HG03095 (cell line): ENCODE results near the gene TLDC2.
"Not testable (repeated sequence)": the region's sequence is repeated elsewhere in the genome, so short reads cannot be mapped to it uniquely, and the experiment has no call there.

ENCODE experiments used
- ATAC-seq: cut with Tn5 transposase; IDR thresholded peaks from one replicate; pipeline ENCODE4 v1.9.1; 2021; ENCODE audit warnings: moderate library complexity; ENCODE audit not compliant: unreplicated experiment

TLDC2 gene

GRCh38 chr20:36866681-36867495, 9.1 kb upstream of the TLDC2 start:
- no peak for ATAC-seq

DNA sequence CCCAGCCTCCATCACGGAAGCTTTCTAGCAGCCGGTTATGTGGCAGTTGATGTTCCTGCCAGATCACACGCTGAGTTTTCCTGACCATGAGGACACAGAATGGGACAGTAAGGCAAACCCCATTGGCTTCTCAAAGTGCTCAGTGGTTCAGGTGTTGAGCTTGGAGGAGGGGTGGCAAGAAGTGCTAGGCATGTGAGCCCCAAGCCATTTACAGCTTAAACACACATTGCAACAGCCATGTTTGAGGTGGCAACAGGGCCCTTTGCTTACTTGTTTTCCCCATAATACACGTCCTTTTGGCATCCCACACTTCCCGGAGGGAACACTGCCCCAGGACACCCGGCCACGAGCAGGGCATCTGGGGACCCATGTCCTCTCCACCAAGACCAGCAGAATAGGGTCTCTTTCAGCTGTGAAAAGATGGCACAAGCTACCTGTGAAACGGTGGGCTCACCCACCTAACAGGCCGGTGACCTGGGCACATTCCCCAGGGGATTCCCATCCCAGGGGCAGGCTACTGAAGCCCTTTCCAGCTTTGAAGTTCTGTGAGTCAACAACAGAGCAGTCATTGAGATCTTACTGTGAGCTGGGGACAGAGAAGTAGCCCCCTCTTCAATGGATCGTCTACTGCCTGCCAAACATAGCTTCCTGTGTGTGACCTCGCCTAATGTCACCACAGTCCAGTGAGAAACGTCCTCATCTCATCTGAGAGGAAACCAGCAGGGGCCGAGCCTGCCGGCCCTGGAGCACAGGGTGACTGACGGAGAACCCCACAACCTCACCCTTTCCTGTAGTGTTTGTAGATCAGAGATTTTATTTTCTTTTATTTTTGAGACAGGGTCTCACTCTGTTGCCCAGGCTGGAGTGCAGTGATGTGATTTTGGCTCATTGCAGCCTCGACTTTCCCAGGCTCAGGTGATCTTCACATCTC, 4.0 kb upstream of the TLDC2 start:
- ATAC-seq = no peak

- ATAC-seq = no peak
Measured at GRCh38 chr20:36872852-36873251, 3.1 kb upstream of the TLDC2 start.

- no peak for ATAC-seq
Measured at GRCh38 chr20:36873498-36874189, 2.3 kb upstream of the TLDC2 start.

- not testable (repeated sequence) for ATAC-seq
Measured at GRCh38 chr20:36875093-36875492, 845 bp upstream of the TLDC2 start.

DNA sequence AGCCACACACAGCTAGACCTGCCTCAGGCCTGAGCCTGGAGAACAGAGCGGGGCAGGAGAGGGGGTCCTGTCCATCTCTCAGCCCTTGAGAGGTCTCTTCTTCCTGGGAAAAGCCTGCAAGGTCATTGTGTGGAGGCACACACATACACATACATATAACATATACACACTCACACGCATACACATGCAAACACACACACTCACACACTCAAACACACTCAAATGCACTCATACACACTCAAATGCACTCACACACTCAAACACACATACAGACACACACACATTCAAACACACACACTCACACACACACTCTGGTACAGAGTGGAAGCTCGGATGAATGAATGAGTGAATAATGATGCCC, 515 bp downstream of the TLDC2 start:
- ATAC-seq = no peak

DNA sequence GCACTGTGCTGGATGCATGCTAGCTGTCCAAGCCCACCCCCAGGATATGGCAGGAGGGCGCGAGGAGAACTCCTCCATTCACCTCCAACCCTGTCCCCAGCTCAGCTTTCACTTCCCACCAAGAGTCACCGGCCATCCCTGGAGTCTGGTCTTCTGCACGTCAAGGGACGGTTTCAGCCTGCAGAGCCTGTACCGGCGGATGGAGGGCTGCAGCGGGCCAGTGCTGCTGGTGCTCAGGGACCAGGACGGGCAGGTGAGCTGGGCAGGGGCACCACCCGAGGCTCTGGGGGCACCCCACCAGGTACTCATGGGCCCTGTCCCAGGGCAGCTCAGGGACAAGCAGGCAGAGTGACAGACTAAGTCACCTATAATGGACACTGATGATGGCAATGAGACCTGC, 3.0 kb downstream of the TLDC2 start:
- ATAC-seq = no peak

DNA sequence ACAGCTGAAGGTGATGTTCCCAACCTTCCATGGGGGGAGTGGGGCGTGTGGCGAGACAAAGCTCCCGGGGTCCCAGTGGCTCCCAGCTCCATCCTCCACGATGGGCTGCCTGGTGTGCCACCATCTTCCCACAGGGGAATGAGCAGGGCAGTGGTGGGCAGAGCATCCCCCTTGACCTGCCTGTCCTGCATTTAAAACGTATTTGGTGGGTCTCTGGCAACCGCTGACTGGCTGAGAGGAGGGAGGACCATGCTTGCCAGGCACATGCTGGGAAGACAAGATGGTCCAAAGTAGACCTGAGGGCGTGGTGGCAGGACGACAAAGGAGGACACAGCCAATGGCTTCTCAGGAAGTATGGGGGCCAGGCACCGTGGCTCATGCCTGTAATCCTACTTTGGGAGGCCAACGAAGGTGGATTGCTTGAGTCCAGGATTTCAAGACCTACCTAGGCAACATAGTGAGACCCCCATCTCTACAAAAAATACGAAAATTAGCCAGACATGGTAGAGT, 4.9 kb downstream of the TLDC2 start:
- ATAC-seq = no peak

- ATAC-seq = no peak
Measured at GRCh38 chr20:36881331-36881730, 5.4 kb downstream of the TLDC2 start.

- no peak for ATAC-seq
Measured at GRCh38 chr20:36881888-36882287, 6.0 kb downstream of the TLDC2 start.

DNA sequence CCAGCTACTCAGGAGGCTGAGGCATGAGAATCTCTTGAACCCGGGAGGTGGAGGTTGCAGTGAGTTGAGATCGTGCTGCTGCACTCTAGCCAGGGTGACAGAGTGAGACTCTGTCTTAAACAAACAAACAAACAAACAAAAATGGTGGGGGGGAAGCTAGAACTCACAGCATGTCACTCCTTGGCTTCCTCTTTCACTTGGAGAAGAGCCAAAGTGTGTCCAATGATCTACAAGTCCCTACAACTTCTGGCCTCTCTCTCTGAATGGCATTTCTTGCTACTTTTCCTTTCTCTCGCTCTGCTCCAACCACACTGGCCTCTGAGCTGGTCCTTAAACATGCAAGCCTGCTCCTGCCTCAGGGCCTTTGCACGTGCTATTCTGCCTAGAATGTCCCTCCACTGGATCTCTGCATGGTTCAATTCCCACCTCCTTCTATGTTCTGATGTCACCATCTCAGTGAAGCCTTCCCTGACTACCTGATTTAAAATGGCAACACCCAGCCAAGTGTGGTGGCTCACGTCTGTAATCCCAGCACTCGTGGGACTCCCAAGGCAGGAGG, 8.1 kb downstream of the TLDC2 start:
- no peak for ATAC-seq

DNA sequence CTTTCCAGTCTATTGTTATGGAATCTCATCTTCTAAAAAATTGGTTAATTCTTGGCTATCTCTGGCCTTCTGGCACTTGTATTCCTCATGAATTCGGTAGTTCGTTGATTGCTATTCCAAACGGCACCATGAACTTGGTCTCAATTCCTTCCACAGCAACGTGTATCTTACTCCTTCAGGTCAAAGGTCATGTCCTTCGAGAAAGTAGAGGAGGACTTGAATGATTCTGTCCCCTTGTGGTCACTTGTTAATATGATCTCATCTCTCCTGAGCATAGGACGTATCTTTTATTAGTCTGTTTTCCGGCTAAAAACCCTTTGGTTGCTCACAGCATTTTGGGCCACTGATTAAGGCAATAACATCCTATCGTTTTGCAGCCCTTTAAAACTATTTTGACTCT, 9.4 kb downstream of the TLDC2 start:
- no peak for ATAC-seq

- peak; percentile 53 for ATAC-seq
Measured at GRCh38 chr20:36886859-36887751, 11.2 kb downstream of the TLDC2 start.

- no peak for ATAC-seq
Measured at GRCh38 chr20:36887752-36888090, 11.8 kb downstream of the TLDC2 start.

- no peak for ATAC-seq
Measured at GRCh38 chr20:36888880-36889516, 13.1 kb downstream of the TLDC2 start.

- no peak for ATAC-seq
Measured at GRCh38 chr20:36890586-36890985, 14.6 kb downstream of the TLDC2 start.

- no peak for ATAC-seq
Measured at GRCh38 chr20:36891211-36891610, 15.3 kb downstream of the TLDC2 start.

- ATAC-seq = no peak
Measured at GRCh38 chr20:36893801-36894200, 17.9 kb downstream of the TLDC2 start.

DNA sequence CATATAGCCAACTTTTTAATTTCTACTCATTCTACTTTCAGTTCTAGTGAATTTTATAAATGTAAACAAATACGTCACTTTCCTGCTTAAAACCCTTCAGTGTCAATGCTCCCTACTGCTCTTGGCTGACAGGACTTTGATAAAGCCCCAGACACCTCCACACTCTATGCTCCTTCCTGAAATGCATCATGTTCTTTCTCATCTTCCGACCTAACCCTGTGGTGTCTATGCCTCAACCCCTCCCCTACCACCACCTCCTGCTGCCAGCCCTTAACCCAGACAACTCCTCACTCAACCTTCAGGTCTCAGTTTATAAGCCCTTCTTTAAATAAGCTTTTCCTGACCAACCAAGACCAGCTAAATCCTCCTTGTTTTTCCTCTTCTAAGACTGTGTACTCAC, 19.1 kb downstream of the TLDC2 start:
- no peak for ATAC-seq

DNA sequence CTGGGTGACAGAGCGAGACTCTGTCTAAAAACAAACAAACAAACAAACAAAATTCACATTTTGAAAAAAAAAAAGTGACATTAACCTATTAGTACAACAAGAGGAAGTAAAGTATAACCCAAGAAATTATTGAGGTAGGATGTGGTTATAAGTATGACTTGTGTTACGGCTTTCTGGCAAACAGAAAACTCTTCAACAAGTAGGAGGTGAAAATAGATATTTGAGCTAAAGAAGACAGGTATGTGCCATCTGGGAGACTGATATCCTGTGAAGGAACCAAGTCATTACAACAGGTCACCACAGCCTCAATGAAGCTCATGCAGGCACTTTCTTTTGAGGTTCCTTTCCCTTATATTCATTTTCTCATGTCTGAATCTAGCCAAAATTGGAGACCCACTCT, 28.8 kb downstream of the TLDC2 start:
- ATAC-seq = no peak
